OCI-LY7 (cell line): ENCODE results near the gene RIF1. TPM values are rescaled to one million over a fixed set of nuclear protein-coding genes. Genes with fewer than 3 reads are reported as not detected.

ENCODE experiments used
- BruUV-seq: library from RNA; stranded (reverse); fragments of 400-500 nt; replicated peaks from 2 replicates; lab custom pipeline; 2021; lab: Mats Ljungman, UMichigan
- CTCF ChIA-PET: fragments of 300-600 bp; sonication (Branson Sonifier 250); formaldehyde crosslinking; loops from one replicate; lab custom pipeline; 2022; ENCODE audit warnings: antibody characterized with exemption; ENCODE audit not compliant: unreplicated experiment; lab: Charles Lee
- POLR2A ChIA-PET: fragments of 300-600 bp; sonication (Branson Sonifier 250); formaldehyde crosslinking; loops from one replicate; lab custom pipeline; 2022; ENCODE audit warnings: antibody characterized with exemption; lab: Charles Lee
- DNase-seq: peaks from one replicate; pipeline ENCODE4 v3.0.0-alpha.2; 2015; ENCODE audit warnings: low spot score
- H2AFZ ChIP-seq: fragments of 200-600 bp; sonication (generic), shearing (Covaris generic); 2 replicates; pipeline ENCODE4 v1.6.1; 2014; ENCODE audit warnings: mild to moderate bottlenecking, antibody characterized with exemption, low read length, moderate library complexity
- H3K27ac ChIP-seq: fragments of 200-600 bp; sonication (generic); 2 replicates; pipeline ENCODE4 v1.5.1; 2014; ENCODE audit warnings: mixed run types, low read depth, mild to moderate bottlenecking, moderate library complexity, low read length, inconsistent platforms; ENCODE audit not compliant: poor library complexity, severe bottlenecking
- H3K36me3 ChIP-seq: fragments of 200-600 bp; sonication (generic); 2 replicates; pipeline ENCODE4 v1.6.1; 2014; ENCODE audit warnings: mild to moderate bottlenecking, antibody characterized with exemption, low read length, moderate library complexity, mixed read lengths; ENCODE audit not compliant: insufficient read depth
- H3K4me1 ChIP-seq: fragments of 200-600 bp; sonication (generic); 2 replicates; pipeline ENCODE4 v1.5.1; 2014; ENCODE audit warnings: mild to moderate bottlenecking, low read length; ENCODE audit not compliant: insufficient read depth, poor library complexity, severe bottlenecking
- H3K4me2 ChIP-seq: fragments of 200-600 bp; sonication (generic); 2 replicates; pipeline ENCODE4 v1.6.1; 2014; ENCODE audit warnings: mild to moderate bottlenecking, low read length
- H3K4me3 ChIP-seq: fragments of 200-600 bp; sonication (generic); 2 replicates; pipeline ENCODE4 v1.5.1; 2014; ENCODE audit warnings: mild to moderate bottlenecking, low read depth, low read length; ENCODE audit not compliant: poor library complexity, severe bottlenecking
- H3K79me2 ChIP-seq: fragments of 200-600 bp; sonication (generic); 2 replicates; pipeline ENCODE4 v1.6.1; 2016; ENCODE audit warnings: low read depth, mild to moderate bottlenecking, low read length, moderate library complexity, mixed read lengths; ENCODE audit not compliant: insufficient read depth
- H3K9me2 ChIP-seq: fragments of 200-600 bp; sonication (generic); 2 replicates; pipeline ENCODE4 v1.6.1; 2016; ENCODE audit warnings: mild to moderate bottlenecking, low read length, mixed read lengths; ENCODE audit not compliant: insufficient read depth
- H3K9me3 ChIP-seq: fragments of 200-600 bp; sonication (generic); 2 replicates; pipeline ENCODE4 v1.6.1; 2014; ENCODE audit warnings: mild to moderate bottlenecking, mixed run types, low read length, mixed read lengths
- H4K20me1 ChIP-seq: fragments of 200-600 bp; sonication (generic); 2 replicates; pipeline ENCODE4 v1.6.1; 2014; ENCODE audit warnings: mild to moderate bottlenecking, antibody characterized with exemption, low read length, moderate library complexity, mixed read lengths; ENCODE audit not compliant: insufficient read depth
- EZH2phosphoT487 ChIP-seq: fragments of 200-600 bp; sonication (generic); IDR thresholded peaks from 2 replicates; pipeline ENCODE4 v1.6.1; 2018; ENCODE audit warnings: low read depth, borderline replicate concordance, mild to moderate bottlenecking, mixed run types, antibody characterized with exemption, low read length, moderate library complexity, mixed read lengths
- intact Hi-C: fragments of 100-400 bp; cut with micrococcal nuclease; formaldehyde crosslinking; loops from one replicate; pipeline ENCODE4 v1.10.0; 2022; ENCODE audit not compliant: unreplicated experiment
- total RNA-seq, 2 experiments: library from RNA; depleted of rRNA in 1 of 2; stranded (reverse); fragments of >200 nt in 1 of 2; shearing (Covaris generic) in 1 of 2; gene quantifications; 2 replicates each; pipeline ENCODE4 v1.2.3, GENCODE V29; 2014 to 2022
- TF ChIP-seq, protein P1 (sequence below): fragments of 200-600 bp; sonication (generic); conservative IDR thresholded peaks from 2 replicates; pipeline ENCODE4 v1.5.1; 2014; ENCODE audit warnings: mild to moderate bottlenecking, antibody characterized with exemption, low read length, moderate library complexity, mixed read lengths

The RIF1 gene
- total RNA-seq, 2 experiments from 2014 or later: 45.3 to 71.4 TPM

DNA sequence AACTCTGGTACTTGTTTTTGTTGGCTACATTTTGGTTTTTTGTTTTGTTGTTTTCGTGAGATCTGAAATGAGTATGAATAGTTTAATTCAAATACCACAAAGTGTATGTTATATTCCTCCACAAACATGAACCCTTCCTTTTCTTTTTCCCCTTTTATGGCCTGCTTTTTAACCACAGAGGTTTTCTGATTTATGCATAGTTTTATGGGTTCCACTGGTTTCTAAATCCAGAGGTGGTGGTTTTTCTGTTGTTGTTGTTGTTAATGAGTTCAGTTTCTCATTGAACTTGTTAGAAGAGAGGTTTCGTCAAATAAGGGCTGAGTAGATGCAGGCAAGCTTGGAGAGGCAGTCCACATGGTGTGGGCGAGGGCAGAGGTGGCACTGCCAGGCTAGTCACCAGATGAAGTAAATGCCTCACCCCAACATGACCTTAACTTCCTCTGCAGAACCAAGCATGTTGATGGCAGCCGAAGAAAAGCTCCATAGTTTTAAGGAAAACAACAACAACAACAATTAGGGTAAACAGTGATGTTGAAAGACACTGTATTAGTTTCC is 72.5 kb downstream of the RIF1 start:
- BruUV-seq: no TSS peak
- no peak for TF ChIP-seq EZH2phosphoT487
- TF ChIP-seq, protein P1, sequence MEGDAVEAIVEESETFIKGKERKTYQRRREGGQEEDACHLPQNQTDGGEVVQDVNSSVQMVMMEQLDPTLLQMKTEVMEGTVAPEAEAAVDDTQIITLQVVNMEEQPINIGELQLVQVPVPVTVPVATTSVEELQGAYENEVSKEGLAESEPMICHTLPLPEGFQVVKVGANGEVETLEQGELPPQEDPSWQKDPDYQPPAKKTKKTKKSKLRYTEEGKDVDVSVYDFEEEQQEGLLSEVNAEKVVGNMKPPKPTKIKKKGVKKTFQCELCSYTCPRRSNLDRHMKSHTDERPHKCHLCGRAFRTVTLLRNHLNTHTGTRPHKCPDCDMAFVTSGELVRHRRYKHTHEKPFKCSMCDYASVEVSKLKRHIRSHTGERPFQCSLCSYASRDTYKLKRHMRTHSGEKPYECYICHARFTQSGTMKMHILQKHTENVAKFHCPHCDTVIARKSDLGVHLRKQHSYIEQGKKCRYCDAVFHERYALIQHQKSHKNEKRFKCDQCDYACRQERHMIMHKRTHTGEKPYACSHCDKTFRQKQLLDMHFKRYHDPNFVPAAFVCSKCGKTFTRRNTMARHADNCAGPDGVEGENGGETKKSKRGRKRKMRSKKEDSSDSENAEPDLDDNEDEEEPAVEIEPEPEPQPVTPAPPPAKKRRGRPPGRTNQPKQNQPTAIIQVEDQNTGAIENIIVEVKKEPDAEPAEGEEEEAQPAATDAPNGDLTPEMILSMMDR: no peak
- POLR2A ChIA-PET: no interaction called here

DNA sequence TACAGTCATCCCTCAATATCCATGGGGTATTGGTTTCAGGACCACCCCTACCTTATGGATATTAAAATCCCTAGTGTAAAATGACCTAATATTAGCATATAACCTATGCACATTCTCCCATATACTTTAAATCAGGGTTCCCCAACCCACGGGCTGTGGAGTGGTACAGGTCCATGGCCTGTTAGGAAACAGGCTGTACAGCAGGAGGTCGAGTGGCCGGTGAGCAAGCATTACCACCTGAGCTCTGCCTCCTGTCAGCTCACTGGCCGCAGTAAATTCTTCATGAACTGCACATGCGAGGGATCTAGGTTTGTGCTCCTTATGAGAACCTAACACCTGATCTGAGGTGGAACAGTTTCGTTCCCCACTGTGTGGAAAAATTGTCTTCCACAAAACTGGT is 73.8 kb downstream of the RIF1 start:
- Histone ChIP-seq H2AFZ (no peak overlapping the region), H4K20me1 (no peaks in the 10 kb centered on the region), H3K4me3 (no peak overlapping the region), H3K79me2 (no peaks in the 10 kb centered on the region), H3K4me2 (no peak overlapping the region), H3K36me3 (peaks cover 80% of the 10 kb centered on the region), H3K9me3 (no peaks in the 10 kb centered on the region), H3K9me2 (no peaks in the 10 kb centered on the region), H3K27ac (no peak overlapping the region), H3K4me1 (peaks cover 7% of the 10 kb centered on the region)
- ChIA-PET CTCF (no interaction called here), POLR2A (no interaction called here)
- no peak for TF ChIP-seq EZH2phosphoT487
- TF ChIP-seq, protein P1: no peak
- no TSS peak for BruUV-seq
- no peak for DNase-seq
- intact Hi-C loops: no loop called here

More for the DNA sequence above, 72.5 kb downstream of the RIF1 start:
- H3K79me2 ChIP-seq: no peaks in the 10 kb centered on the region
- CTCF ChIA-PET: no interaction called here
- H2AFZ ChIP-seq: no peak overlapping the region
- H3K9me3 ChIP-seq: no peaks in the 10 kb centered on the region
- H3K4me1 ChIP-seq: peaks cover 7% of the 10 kb centered on the region
- no peak overlapping the region for H3K4me3 ChIP-seq
- H3K9me2 ChIP-seq: no peaks in the 10 kb centered on the region
- no peak for DNase-seq
- intact Hi-C loops: no loop called here
- H3K36me3 ChIP-seq: peaks cover 92% of the 10 kb centered on the region
- no peak overlapping the region for H3K27ac ChIP-seq
- no peaks in the 10 kb centered on the region for H4K20me1 ChIP-seq
- H3K4me2 ChIP-seq: no peak overlapping the region

DNA sequence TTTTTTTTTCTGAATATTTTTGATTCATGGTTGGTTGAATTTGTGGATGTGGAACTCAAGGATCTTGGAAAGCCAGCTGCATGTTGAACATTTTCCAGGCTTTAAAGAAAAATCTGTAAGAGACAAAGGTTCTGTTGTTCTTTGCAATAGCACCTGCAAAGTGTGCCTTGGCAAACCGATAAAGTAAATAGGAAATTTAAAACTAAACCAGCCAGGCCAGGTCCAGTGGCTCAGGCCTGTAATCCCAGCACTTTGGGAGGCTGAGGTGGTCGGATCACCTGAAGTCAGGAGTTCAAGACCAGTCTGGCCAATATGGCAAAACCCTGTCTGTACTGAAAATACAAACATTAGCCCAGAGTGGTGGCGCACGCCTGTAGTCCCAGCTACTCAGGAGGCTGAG is 74.4 kb downstream of the RIF1 start:
- POLR2A ChIA-PET: no interaction called here

More for the DNA sequence above, 74.4 kb downstream of the RIF1 start:
- Histone ChIP-seq H3K9me3 (no peaks in the 10 kb centered on the region), H2AFZ (no peak overlapping the region), H3K79me2 (no peaks in the 10 kb centered on the region), H3K4me1 (peaks cover 7% of the 10 kb centered on the region), H3K4me2 (no peak overlapping the region), H3K9me2 (no peaks in the 10 kb centered on the region), H4K20me1 (no peaks in the 10 kb centered on the region), H3K4me3 (no peak overlapping the region), H3K27ac (no peak overlapping the region), H3K36me3 (peaks cover 74% of the 10 kb centered on the region)
- TF ChIP-seq, protein P1: no peak
- TF ChIP-seq EZH2phosphoT487: no peak
- intact Hi-C loops: no loop called here
- CTCF ChIA-PET: no interaction called here
- DNase-seq: no peak
- no TSS peak for BruUV-seq
